H1 (cell line): Measurements from ENCODE around the gene PARP14. TPM values are rescaled to one million over a fixed set of nuclear protein-coding genes. Genes with fewer than 3 reads are reported as not detected.

Experiments used
- CTCF ChIA-PET: fragments of 300-600 bp; sonication (Branson Sonifier 250); formaldehyde crosslinking; loops from one replicate; lab custom pipeline; 2021; ENCODE audit not compliant: partially characterized antibody; lab: Charles Lee
- POLR2A ChIA-PET: fragments of 300-600 bp; sonication (Branson Sonifier 250); formaldehyde crosslinking; loops from one replicate; lab custom pipeline; 2021; ENCODE audit warnings: inconsistent platforms; ENCODE audit not compliant: partially characterized antibody; lab: Charles Lee
- DNase-seq, 2 experiments: peaks; one replicate each; pipeline versions ENCODE4 v3.0.0 to v3.0.0-alpha.2; 2010 to 2022; ENCODE audit warnings: low spot score in 2 of 2, low read depth in 1 of 2, mixed read lengths in 1 of 2
- FAIRE-seq: peaks from 2 replicates; lab custom pipeline; 2011; peaks lifted over from hg19 to GRCh38; lab: Jason Lieb, UNC
- H2AFZ ChIP-seq: 2 replicates; pipeline ENCODE4 v1.8.1; 2012; ENCODE audit warnings: low read length, inconsistent platforms
- H2AK5ac ChIP-seq: 2 replicates; pipeline ENCODE4 v1.6.1; 2013; ENCODE audit warnings: low read depth, low read length
- H2BK120ac ChIP-seq: replicated peaks from 2 replicates; pipeline ENCODE3; 2013; ENCODE audit warnings: low read depth, low read length, inconsistent platforms
- H2BK12ac ChIP-seq: 2 replicates; pipeline ENCODE4 v1.6.1; 2013; ENCODE audit warnings: low read depth, low read length
- H2BK15ac ChIP-seq: 2 replicates; pipeline ENCODE4 v1.6.1; 2013; ENCODE audit warnings: low read length
- H2BK20ac ChIP-seq: 2 replicates; pipeline ENCODE4 v1.6.1; 2013; ENCODE audit warnings: low read length
- H2BK5ac ChIP-seq: 2 replicates; pipeline ENCODE4 v1.6.1; 2013; ENCODE audit warnings: low read depth, low read length
- H3K14ac ChIP-seq: 2 replicates; pipeline ENCODE4 v1.6.1; 2013; ENCODE audit warnings: inconsistent platforms; ENCODE audit not compliant: insufficient read length
- H3K18ac ChIP-seq: 2 replicates; pipeline ENCODE4 v1.6.1; 2013; ENCODE audit warnings: low read length; ENCODE audit errors: extremely low read depth
- H3K23ac ChIP-seq: 2 replicates; pipeline ENCODE4 v1.6.1; 2013; ENCODE audit warnings: inconsistent platforms; ENCODE audit not compliant: insufficient read length
- H3K23me2 ChIP-seq: 2 replicates; pipeline ENCODE4 v1.6.1; 2013; ENCODE audit warnings: low read depth, low read length
- H3K27ac ChIP-seq: 2 replicates; pipeline ENCODE4 v1.6.1; 2011; ENCODE audit warnings: low read depth, low read length, inconsistent platforms
- H3K27me3 ChIP-seq, 4 experiments: replicated peaks in 1 of 4; 1 replicate in 1 of 4; 2 replicates in 3 of 4; pipeline versions ENCODE4 v1.6.1 to v1.8.1; 2011 to 2013; ENCODE audit warnings: low read length in 3 of 4, mild to moderate bottlenecking in 3 of 4, inconsistent platforms in 2 of 4, mixed read lengths in 2 of 4, moderate library complexity in 1 of 4; ENCODE audit not compliant: control insufficient read depth in 3 of 4, insufficient read depth in 3 of 4; ENCODE audit errors: extremely low read depth in 1 of 4
- H3K36me3 ChIP-seq, 4 experiments: 2 replicates each; pipeline versions ENCODE4 v1.6.1 to v1.8.1; 2011 to 2013; ENCODE audit warnings: mild to moderate bottlenecking in 4 of 4, low read length in 3 of 4, moderate library complexity in 2 of 4, control low read depth in 1 of 4, inconsistent platforms in 1 of 4; ENCODE audit not compliant: insufficient read depth in 4 of 4, control insufficient read depth in 2 of 4
- H3K4ac ChIP-seq: replicated peaks from 2 replicates; pipeline ENCODE3; 2013; ENCODE audit warnings: low read length, low read depth, mixed read lengths, inconsistent platforms; ENCODE audit not compliant: insufficient read length
- H3K4me1 ChIP-seq, 4 experiments: replicated peaks in 1 of 4; 1 replicate in 1 of 4; 2 replicates in 3 of 4; pipeline versions ENCODE4 v1.6.1 to v1.8.1; 2011 to 2013; ENCODE audit warnings: low read length in 3 of 4, inconsistent platforms in 2 of 4, mixed read lengths in 1 of 4; ENCODE audit not compliant: insufficient read depth in 4 of 4, control insufficient read depth in 3 of 4
- H3K4me2 ChIP-seq, 2 experiments: 2 replicates each; pipeline versions ENCODE4 v1.6.1 to v1.8.1; 2011 to 2013; ENCODE audit warnings: low read depth in 2 of 2, low read length in 2 of 2, control low read depth in 1 of 2, inconsistent platforms in 1 of 2, mild to moderate bottlenecking in 1 of 2; ENCODE audit not compliant: insufficient read depth in 1 of 2
- H3K4me3 ChIP-seq, 4 experiments: fragments of 200-600, 300-600 bp in 1 of 4; sonication (generic), shearing (Covaris generic), sonication (Bioruptor Twin) in 1 of 4; 2 replicates each; pipeline versions ENCODE4 v1.5.1 to v1.8.1; 2011 to 2016; ENCODE audit warnings: low read length in 4 of 4, low read depth in 3 of 4, control low read depth in 2 of 4, inconsistent platforms in 2 of 4, mild to moderate bottlenecking in 2 of 4, mixed read lengths in 1 of 4, moderate library complexity in 1 of 4; ENCODE audit not compliant: insufficient read depth in 2 of 4; ENCODE audit errors: extremely low read depth in 1 of 4
- H3K56ac ChIP-seq: replicated peaks from 2 replicates; pipeline ENCODE3; 2013; ENCODE audit warnings: low read depth, mild to moderate bottlenecking, mixed read lengths, low read length, inconsistent platforms; ENCODE audit not compliant: insufficient read length
- H3K79me1 ChIP-seq: 2 replicates; pipeline ENCODE4 v1.6.1; 2013; ENCODE audit warnings: low read depth, low read length, control low read depth
- H3K79me2 ChIP-seq, 2 experiments: 2 replicates each; pipeline versions ENCODE4 v1.6.1 to v1.8.1; 2012 to 2013; ENCODE audit warnings: low read length in 2 of 2, mild to moderate bottlenecking in 2 of 2, inconsistent platforms in 1 of 2; ENCODE audit not compliant: insufficient read depth in 2 of 2, control insufficient read depth in 1 of 2
- H3K9ac ChIP-seq, 4 experiments: replicated peaks in 1 of 4; 1 replicate in 1 of 4; 2 replicates in 3 of 4; pipeline versions ENCODE4 v1.6.1 to v1.8.1; 2011 to 2013; ENCODE audit warnings: low read depth in 3 of 4, low read length in 3 of 4, control low read depth in 2 of 4, mild to moderate bottlenecking in 2 of 4, moderate library complexity in 2 of 4, inconsistent platforms in 1 of 4; ENCODE audit errors: extremely low read depth in 1 of 4
- H3K9me3 ChIP-seq, 2 experiments: 2 replicates each; pipeline versions ENCODE4 v1.6.1 to v1.8.1; 2012 to 2013; ENCODE audit warnings: mild to moderate bottlenecking in 2 of 2, moderate library complexity in 2 of 2, control low read depth in 1 of 2, inconsistent platforms in 1 of 2, low read depth in 1 of 2, low read length in 1 of 2, mixed read lengths in 1 of 2; ENCODE audit not compliant: insufficient read depth in 2 of 2
- H4K20me1 ChIP-seq, 2 experiments: replicated peaks in 1 of 2; 2 replicates each; pipeline versions ENCODE3 to v1.8.1; 2011 to 2013; ENCODE audit warnings: inconsistent platforms in 2 of 2, low read length in 2 of 2, mild to moderate bottlenecking in 1 of 2; ENCODE audit not compliant: insufficient read depth in 2 of 2, control insufficient read depth in 1 of 2
- H4K5ac ChIP-seq: 2 replicates; pipeline ENCODE4 v1.6.1; 2013; ENCODE audit warnings: low read length, low read depth, mixed read lengths, inconsistent platforms; ENCODE audit not compliant: insufficient read length
- H4K8ac ChIP-seq: 2 replicates; pipeline ENCODE4 v1.8.0; 2013; ENCODE audit warnings: mild to moderate bottlenecking, moderate library complexity, low read length, inconsistent platforms; ENCODE audit not compliant: insufficient read depth; ENCODE audit errors: extremely low read depth
- H4K91ac ChIP-seq: replicated peaks from 2 replicates; pipeline ENCODE3; 2013; ENCODE audit warnings: low read length, mixed read lengths, inconsistent platforms; ENCODE audit not compliant: insufficient read length
- BRCA1 ChIP-seq: IDR thresholded peaks from 2 replicates; pipeline ENCODE4 v1.6.1; 2012; ENCODE audit warnings: low read depth, low read length, improper control_type of control experiment
- CBX5 ChIP-seq: fragments of 300-800, 300-1000 bp; sonication (generic); IDR thresholded peaks from 2 replicates; pipeline ENCODE4 v1.7.1; 2016; ENCODE audit warnings: antibody characterized with exemption, low read length, low read depth
- CBX8 ChIP-seq: fragments of 300-800, 300-1000 bp; sonication (generic); IDR thresholded peaks from 2 replicates; pipeline ENCODE4 v1.7.1; 2016; ENCODE audit warnings: low read depth, low read length, borderline replicate concordance
- FOSL1 ChIP-seq: IDR thresholded peaks from 2 replicates; pipeline ENCODE4 v1.6.1; 2011; ENCODE audit warnings: mild to moderate bottlenecking, low read depth, low read length, moderate library complexity; ENCODE audit not compliant: insufficient read depth
- SIX5 ChIP-seq: IDR thresholded peaks from 2 replicates; pipeline ENCODE4 v1.6.1; 2011; ENCODE audit warnings: mild to moderate bottlenecking, low read depth, low read length
- WGBS, 2 experiments: shearing (Covaris generic) in 1 of 2; methylation state at CpG; one replicate each; pipeline versions ENCODE4 v1.1.6 to v1.1.7; 2013 to 2015; ENCODE audit warnings: low lambda C conversion rate in 2 of 2, mixed read lengths in 2 of 2, inconsistent platforms in 1 of 2, low coverage in 1 of 2, missing lambda C conversion rate in 1 of 2; ENCODE audit not compliant: insufficient replicate concordance in 2 of 2, insufficient coverage in 1 of 2, insufficient read length in 1 of 2; ENCODE audit errors: extremely low coverage in 1 of 2, missing lambda C conversion rate in 1 of 2; 5-methylcytosine and 5-hydroxymethylcytosine counted together
- polyA plus RNA-seq, 7 experiments: library from polyadenylated mRNA; depleted of rRNA in 3 of 7; stranded (reverse) in 5 of 7; unstranded in 2 of 7; fragments of >200 nt in 5 of 7; fragments of 200-250 nt in 2 of 7; gene quantifications; 1 replicate in 5 of 7; 2 replicates in 1 of 7; 4 replicates in 1 of 7; pipeline versions ENCODE4 v1.2.1 to v1.2.3, GENCODE V29; 2011 to 2013; ENCODE audit warnings: missing spikeins in 2 of 7, mixed read lengths in 2 of 7
- total RNA-seq: library from RNA; stranded (reverse); fragmentation: NEBNext Ultra II Directional; extraction: Animal tissue kit (Norgen Biotek cat#: 25700); gene quantifications from 2 replicates; pipeline ENCODE4 v1.2.1, GENCODE V29; 2021

The PARP14 gene
- total and polyA plus RNA-seq, 2 of the 8 experiments (the other 6 are each of a cell fraction or from before 2014, with no cell fraction given): 12.6 to 17.6 TPM

GRCh38 chr3:122739172-122739571 is 58.5 kb downstream of the PARP14 start:
- Histone ChIP-seq H3K23ac (no peak overlapping the region), H2BK12ac (no peak overlapping the region), H3K23me2 (no peaks in the 10 kb centered on the region), H3K79me2 (no peaks in the 10 kb centered on the region), H2BK20ac (no peak overlapping the region), H4K5ac (no peak overlapping the region), H3K18ac (no peak overlapping the region), H2BK15ac (no peak overlapping the region), H3K4me3 (no peak overlapping the region), H3K56ac (no peak overlapping the region), H3K79me1 (no peaks in the 10 kb centered on the region), H4K20me1 (no peaks in the 10 kb centered on the region), H3K9me3 (no peaks in the 10 kb centered on the region), H3K27me3 (no peaks in the 10 kb centered on the region), H2AFZ (no peak overlapping the region), H2BK120ac (no peak overlapping the region), H3K14ac (no peak overlapping the region), H4K8ac (no peak overlapping the region), H2AK5ac (no peak overlapping the region), H3K4me2 (no peak overlapping the region), H3K36me3 (peaks cover 0 to 11% (median 3%) of the 10 kb centered on the region in 4 experiments; a peak in 3 of 8 replicates), H4K91ac (no peak overlapping the region), H3K27ac (no peak overlapping the region), H2BK5ac (no peak overlapping the region), H3K4me1 (peaks cover 0 to 4% (median 2%) of the 10 kb centered on the region in 4 experiments; a peak in 3 of 7 replicates), H3K9ac (no peak overlapping the region), H3K4ac (no peak overlapping the region)
- WGBS, 2 experiments: 47% methylated on average over 3 of the region's 3 CpGs; no CpG with 5 or more reads in 1 of the 2 experiments
- DNase-seq (no peak), FAIRE-seq (peak; percentile 7)
- POLR2A ChIA-PET: interaction anchor here (1.2 kb wide), 1 partner anchor 10 kb away, joined by 4 read pairs; no protein-coding TSS in a partner anchor
- CTCF ChIA-PET: interaction anchor here (0.7 to 1.3 kb wide), 2 partner anchors 16 to 20 kb away, joined by 3 to 5 read pairs; no protein-coding TSS in a partner anchor
- TF ChIP-seq FOSL1 (no peak), CBX5 (no peak), BRCA1 (no peak), CBX8 (no peak), SIX5 (no peak)
